ENCODE data around the gene IQCK.

DNA sequence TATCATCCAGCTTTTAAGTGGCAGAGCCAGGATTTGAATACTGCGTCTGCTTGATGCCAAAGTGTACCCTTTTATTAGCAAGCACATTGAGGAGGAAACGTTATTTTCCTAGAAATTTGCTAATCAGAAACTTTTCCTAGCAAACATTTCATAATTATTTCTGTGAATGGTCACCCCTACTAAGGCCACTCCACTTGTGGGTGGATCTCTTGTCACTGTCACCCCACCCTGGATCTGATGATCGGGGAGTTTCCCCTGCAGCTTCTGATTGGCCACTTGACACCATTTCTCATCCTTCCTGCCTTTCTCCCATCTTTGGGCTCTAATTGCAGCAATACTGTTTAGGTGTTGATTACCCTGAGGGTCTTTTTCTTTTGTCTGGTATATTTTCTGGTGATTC is 130.7 kb downstream of the IQCK start:
- TF ChIP-seq, protein P1, sequence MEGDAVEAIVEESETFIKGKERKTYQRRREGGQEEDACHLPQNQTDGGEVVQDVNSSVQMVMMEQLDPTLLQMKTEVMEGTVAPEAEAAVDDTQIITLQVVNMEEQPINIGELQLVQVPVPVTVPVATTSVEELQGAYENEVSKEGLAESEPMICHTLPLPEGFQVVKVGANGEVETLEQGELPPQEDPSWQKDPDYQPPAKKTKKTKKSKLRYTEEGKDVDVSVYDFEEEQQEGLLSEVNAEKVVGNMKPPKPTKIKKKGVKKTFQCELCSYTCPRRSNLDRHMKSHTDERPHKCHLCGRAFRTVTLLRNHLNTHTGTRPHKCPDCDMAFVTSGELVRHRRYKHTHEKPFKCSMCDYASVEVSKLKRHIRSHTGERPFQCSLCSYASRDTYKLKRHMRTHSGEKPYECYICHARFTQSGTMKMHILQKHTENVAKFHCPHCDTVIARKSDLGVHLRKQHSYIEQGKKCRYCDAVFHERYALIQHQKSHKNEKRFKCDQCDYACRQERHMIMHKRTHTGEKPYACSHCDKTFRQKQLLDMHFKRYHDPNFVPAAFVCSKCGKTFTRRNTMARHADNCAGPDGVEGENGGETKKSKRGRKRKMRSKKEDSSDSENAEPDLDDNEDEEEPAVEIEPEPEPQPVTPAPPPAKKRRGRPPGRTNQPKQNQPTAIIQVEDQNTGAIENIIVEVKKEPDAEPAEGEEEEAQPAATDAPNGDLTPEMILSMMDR (IDR thresholded peaks at IDR 0.05) = no peak
- no peak for TF ChIP-seq POLR2A (IDR thresholded peaks at IDR 0.05)

All from heart left ventricle (tissue), 13 donors.